ENCODE data around the gene GMDS. TPM values are rescaled to one million over a fixed set of nuclear protein-coding genes. Genes with fewer than 3 reads are reported as not detected.
A peak's percentile ranks its signal among the peaks of the same experiment; 100 is the strongest.

GMDS gene
- total RNA-seq, 4 donors from 2014 or later, result 197 to 375 (median 215) TPM

DNA sequence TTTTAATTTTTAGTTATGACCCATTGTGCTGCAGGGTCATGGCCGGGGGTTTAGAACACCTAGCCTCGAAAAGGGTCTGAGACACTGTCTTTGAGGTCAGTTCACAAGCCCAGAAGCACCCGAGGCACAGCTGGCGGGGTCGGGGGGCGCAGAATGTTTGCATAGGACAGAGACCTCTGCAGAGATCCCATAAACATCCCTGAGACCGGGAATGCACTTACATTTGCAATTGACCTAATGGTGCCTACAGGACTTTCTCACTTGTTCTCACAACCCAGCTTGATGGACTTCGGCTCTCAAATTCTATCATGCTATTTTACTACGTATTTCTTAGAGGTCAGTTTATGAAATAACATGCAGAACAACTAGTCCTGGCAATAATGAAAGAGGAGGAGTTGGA, 669.2 kb downstream of the GMDS start:
- Histone ChIP-seq H3K9me3 (no peaks in the 10 kb centered on the region), H3K4me1 (no peaks in the 10 kb centered on the region), H3K27me3 (no peaks in the 10 kb centered on the region), H3K4me3 (no peak overlapping the region), H3K27ac (no peak overlapping the region), H3K36me3 (no peaks in the 10 kb centered on the region)
- no peak for DNase-seq
- TF ChIP-seq POLR2A (IDR thresholded peaks at IDR 0.05), result no peak
- TF ChIP-seq, protein P1, sequence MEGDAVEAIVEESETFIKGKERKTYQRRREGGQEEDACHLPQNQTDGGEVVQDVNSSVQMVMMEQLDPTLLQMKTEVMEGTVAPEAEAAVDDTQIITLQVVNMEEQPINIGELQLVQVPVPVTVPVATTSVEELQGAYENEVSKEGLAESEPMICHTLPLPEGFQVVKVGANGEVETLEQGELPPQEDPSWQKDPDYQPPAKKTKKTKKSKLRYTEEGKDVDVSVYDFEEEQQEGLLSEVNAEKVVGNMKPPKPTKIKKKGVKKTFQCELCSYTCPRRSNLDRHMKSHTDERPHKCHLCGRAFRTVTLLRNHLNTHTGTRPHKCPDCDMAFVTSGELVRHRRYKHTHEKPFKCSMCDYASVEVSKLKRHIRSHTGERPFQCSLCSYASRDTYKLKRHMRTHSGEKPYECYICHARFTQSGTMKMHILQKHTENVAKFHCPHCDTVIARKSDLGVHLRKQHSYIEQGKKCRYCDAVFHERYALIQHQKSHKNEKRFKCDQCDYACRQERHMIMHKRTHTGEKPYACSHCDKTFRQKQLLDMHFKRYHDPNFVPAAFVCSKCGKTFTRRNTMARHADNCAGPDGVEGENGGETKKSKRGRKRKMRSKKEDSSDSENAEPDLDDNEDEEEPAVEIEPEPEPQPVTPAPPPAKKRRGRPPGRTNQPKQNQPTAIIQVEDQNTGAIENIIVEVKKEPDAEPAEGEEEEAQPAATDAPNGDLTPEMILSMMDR (IDR thresholded peaks at IDR 0.05), result no peak

DNA sequence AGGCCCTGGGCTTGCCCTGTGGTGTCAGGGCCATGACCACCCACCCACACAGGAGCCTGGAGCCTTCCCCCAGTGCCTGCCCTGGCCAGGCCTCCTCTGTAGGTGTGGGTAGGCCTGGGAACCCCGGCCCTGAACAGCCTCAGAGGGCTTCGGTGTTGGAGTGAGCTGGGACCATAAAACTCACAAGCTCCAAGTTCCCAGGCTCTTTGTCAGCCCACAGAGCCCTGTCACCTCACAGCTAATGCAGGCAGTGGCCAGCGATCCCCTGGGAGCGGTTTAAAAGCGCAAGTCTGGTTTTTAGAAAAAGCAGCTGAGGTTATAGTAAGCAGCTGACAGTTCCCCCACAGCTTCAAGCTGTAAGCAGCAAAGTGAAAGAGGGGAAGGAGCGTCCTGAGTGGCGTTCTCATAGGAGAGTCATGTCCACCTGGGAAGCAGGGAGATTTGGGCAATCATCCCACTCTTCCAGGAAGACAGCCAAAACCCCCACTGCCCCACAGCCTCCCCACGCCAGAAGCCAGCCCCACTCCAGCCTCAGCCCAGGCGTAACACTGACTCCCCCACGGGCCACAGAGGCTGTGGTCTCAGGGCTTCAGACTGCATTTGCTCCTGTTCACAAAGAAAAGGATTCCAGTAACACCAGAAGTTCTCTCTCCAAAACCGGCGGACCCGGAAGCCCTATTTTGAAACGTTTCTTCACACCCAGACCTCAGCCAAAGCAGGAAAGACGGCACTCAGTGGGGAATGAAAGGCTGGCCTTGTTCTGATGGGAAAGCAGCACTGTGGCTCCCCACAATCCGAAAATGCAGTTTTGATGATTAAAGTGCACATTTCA, 670.0 kb downstream of the GMDS start:
- no peaks in the 10 kb centered on the region for H3K4me1 ChIP-seq
- no peaks in the 10 kb centered on the region for H3K9me3 ChIP-seq
- peak overlapping the region in 1 of 4 donors; percentile 22 for H3K27ac ChIP-seq
- no peak for DNase-seq
- H3K27me3 ChIP-seq, result no peaks in the 10 kb centered on the region
- no peak overlapping the region for H3K4me3 ChIP-seq
- H3K36me3 ChIP-seq, result no peaks in the 10 kb centered on the region
- no peak for TF ChIP-seq POLR2A (IDR thresholded peaks at IDR 0.05)
- TF ChIP-seq, protein P1 (IDR thresholded peaks at IDR 0.05), result no peak

DNA sequence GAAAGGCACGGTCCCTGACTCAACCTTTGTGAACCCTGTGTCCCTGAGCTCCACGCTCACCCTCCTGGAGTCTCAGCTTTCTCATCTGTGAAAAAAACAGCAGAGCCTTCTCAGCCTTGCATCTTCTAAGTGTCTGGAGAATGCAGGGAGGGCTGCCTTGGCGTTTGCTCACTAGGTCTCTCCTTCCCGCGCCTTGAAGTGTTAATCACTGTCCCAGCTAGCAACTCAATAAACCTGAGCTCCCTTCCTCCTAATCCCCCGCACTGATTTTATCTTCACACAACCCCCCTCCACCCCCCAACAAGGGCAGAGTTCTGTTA, 670.6 kb downstream of the GMDS start:
- H3K9me3 ChIP-seq, result no peaks in the 10 kb centered on the region
- no peaks in the 10 kb centered on the region for H3K27me3 ChIP-seq
- no peak overlapping the region for H3K4me3 ChIP-seq
- TF ChIP-seq, protein P1 (IDR thresholded peaks at IDR 0.05), result no peak
- no peak for TF ChIP-seq POLR2A (IDR thresholded peaks at IDR 0.05)
- no peaks in the 10 kb centered on the region for H3K4me1 ChIP-seq
- H3K36me3 ChIP-seq, result no peaks in the 10 kb centered on the region
- no peak overlapping the region for H3K27ac ChIP-seq
- DNase-seq, result no peak

DNA sequence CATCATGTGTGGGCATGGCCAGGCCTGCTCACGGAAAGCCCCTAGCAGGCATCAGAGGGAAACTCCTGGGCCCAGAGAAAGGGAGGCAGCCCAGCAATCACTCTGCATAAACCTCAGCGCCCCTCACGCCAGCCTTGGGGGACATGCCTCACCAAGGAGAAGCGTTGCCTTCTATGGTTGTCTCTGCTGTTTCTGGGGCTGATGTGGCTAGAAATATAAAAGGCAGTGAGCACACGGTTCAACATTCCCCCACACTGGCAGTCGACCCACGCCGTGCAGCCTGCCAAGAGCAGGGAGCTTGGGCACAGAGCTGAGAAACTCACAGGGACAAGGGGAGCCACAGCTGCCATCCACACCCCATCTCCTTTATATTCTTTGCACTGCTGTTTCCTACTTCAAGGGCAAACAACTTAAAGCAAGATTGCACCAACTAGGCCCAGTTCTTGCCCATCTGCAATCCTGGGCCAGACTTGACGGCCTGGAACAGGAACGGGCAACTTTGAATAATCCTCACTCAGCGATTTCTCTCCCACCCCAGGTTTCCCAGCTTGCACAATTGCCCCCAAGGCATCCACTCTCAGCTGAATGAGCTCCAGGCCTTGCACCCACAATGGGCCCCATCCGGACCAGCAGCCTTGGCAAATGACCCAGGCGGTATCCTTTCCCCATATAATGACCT, 671.2 kb downstream of the GMDS start:
- no peak overlapping the region for H3K4me3 ChIP-seq
- DNase-seq, result no peak
- no peak overlapping the region for H3K27ac ChIP-seq
- no peaks in the 10 kb centered on the region for H3K4me1 ChIP-seq
- no peaks in the 10 kb centered on the region for H3K36me3 ChIP-seq
- no peaks in the 10 kb centered on the region for H3K9me3 ChIP-seq
- TF ChIP-seq, protein P1 (IDR thresholded peaks at IDR 0.05), result no peak
- no peaks in the 10 kb centered on the region for H3K27me3 ChIP-seq

Data from Peyer's patch (tissue), 4 donors.